T1000 (cell line): ENCODE results near the gene ARHGEF11.

Experiments used
- DNase-seq: peaks from one replicate; lab custom pipeline; 2025; ENCODE audit warnings: mixed read lengths; lab: John Stamatoyannopoulos, UW

Gene ARHGEF11

GRCh38 chr1:157050836-157051235 lies 5.3 kb upstream of the ARHGEF11 start:
- no peak for DNase-seq

- DNase-seq, result no peak
Measured at GRCh38 chr1:157047062-157047410, 1.5 kb upstream of the ARHGEF11 start.

- DNase-seq, result no peak
Measured at GRCh38 chr1:157044326-157044725, 1.2 kb downstream of the ARHGEF11 start.

- DNase-seq, result no peak
Measured at GRCh38 chr1:157043685-157044084, 1.9 kb downstream of the ARHGEF11 start.

GRCh38 chr1:157042846-157043245 lies 2.7 kb downstream of the ARHGEF11 start:
- no peak for DNase-seq

GRCh38 chr1:157040802-157041201 lies 4.7 kb downstream of the ARHGEF11 start:
- no peak for DNase-seq

- DNase-seq, result no peak
Measured at GRCh38 chr1:157035121-157035520, 10.4 kb downstream of the ARHGEF11 start.

GRCh38 chr1:157034137-157034800 lies 11.3 kb downstream of the ARHGEF11 start:
- DNase-seq, result no peak

GRCh38 chr1:157033357-157033876 lies 12.1 kb downstream of the ARHGEF11 start:
- DNase-seq, result no peak

GRCh38 chr1:157032303-157032702 lies 13.2 kb downstream of the ARHGEF11 start:
- no peak for DNase-seq

GRCh38 chr1:157030728-157031127 lies 14.8 kb downstream of the ARHGEF11 start:
- no peak for DNase-seq

GRCh38 chr1:157028674-157029073 lies 16.9 kb downstream of the ARHGEF11 start:
- no peak for DNase-seq

- DNase-seq, result no peak
Measured at GRCh38 chr1:157025856-157026255, 19.7 kb downstream of the ARHGEF11 start.

GRCh38 chr1:157025385-157025784 lies 20.2 kb downstream of the ARHGEF11 start:
- no peak for DNase-seq

- no peak for DNase-seq
Measured at GRCh38 chr1:157021688-157022087, 23.9 kb downstream of the ARHGEF11 start.

- no peak for DNase-seq
Measured at GRCh38 chr1:157019457-157019856, 26.1 kb downstream of the ARHGEF11 start.

GRCh38 chr1:157011845-157012244 lies 33.7 kb downstream of the ARHGEF11 start:
- DNase-seq, result no peak

GRCh38 chr1:157008502-157008901 lies 37.0 kb downstream of the ARHGEF11 start:
- no peak for DNase-seq

- no peak for DNase-seq
Measured at GRCh38 chr1:157007306-157007705, 38.2 kb downstream of the ARHGEF11 start.

GRCh38 chr1:157006676-157007075 lies 38.9 kb downstream of the ARHGEF11 start:
- DNase-seq, result no peak

- no peak for DNase-seq
Measured at GRCh38 chr1:157005965-157006364, 39.6 kb downstream of the ARHGEF11 start.

- no peak for DNase-seq
Measured at GRCh38 chr1:157004806-157005205, 40.7 kb downstream of the ARHGEF11 start.

GRCh38 chr1:157004327-157004726 lies 41.2 kb downstream of the ARHGEF11 start:
- no peak for DNase-seq

GRCh38 chr1:157001304-157001703 lies 44.2 kb downstream of the ARHGEF11 start:
- no peak for DNase-seq
